Right forelimb (tissue), 1 donor: ENCODE measurements around the gene TMCC1.
A peak's percentile ranks its signal among the peaks of the same experiment; 100 is the strongest.

Experiments
- DNase-seq: peaks from one replicate; pipeline ENCODE4 v3.0.0-alpha.2; 2018

TMCC1 gene

DNA sequence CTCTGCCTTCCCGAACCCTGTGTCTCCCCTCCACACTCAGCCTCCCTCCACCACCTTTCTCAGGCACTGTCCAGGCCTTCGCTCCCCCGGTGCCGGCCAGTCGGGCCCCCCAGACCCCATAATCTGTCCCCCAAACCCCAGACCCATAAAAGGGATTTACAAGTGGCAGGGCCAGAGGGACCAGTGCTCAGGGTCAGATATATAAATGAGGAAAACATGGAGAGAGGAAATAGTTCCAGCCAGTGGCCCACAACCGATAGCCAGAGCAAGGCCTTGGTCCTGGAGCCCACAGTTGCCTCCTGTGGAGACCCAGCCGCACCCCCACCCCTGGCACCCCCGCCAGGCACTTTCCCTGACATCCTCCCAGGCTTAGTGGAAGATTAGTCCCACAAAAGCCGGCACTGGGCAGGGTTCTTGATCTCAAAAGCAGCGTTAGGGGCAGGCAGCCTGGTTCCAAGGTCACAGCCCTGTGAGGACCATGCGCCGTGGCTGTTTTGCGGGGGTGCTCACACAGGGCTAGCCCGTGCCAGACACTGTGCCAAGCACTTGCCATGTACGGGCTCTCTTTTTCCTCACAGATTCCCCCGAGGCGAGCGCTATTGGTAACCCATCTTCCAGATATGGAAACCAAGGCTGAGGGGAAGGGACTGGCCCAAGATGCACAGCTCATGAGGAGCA lies 286.0 kb downstream of the TMCC1 start:
- no peak for DNase-seq

- DNase-seq: peak; percentile 83
These were observed 286.7 kb downstream of the TMCC1 start, which contains the start of gene PLXND1 for GRCh38 chr3:129606636-129607390. PLXND1 (minus strand) TSS chr3:129606676; CDS start chr3:129606639, 37 bp downstream.

DNA sequence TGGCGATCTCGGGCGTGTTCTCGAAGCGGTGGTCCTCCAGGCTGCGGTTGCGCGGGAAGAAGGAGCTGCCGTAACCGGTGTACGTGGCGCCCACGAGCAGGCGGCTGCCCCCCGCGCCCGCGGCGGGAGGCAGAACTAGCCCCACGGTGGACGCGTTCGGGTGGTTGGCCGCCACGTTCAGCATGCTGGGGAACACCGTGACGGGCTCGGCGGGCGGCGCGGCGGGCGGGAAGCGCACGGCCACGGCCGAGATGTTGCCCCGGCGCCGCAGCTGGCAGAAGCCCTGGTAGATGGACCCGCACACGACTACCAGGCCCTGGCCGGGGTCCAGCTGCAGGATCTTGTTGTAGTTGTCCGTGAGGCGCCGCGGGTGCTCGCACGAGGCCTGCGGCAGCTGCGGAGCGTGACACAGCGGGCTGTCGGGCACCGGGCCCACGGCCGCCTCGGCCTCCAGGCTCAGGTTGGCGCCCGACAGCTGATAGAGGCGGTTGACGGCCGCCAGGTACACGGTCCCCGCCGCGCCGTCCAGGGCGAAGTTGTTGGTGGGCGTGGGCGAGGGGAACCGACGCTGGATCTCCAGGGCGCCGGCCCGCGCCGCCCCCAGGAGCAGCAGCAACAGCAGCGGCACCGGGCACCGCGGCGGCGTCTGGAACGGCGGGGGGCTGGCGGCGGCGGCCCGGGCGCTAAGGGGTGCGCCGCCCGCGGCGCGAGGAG lies 287.4 kb downstream of the TMCC1 start:
- no peak for DNase-seq

- DNase-seq: peak; percentile 77
These were observed 288.1 kb downstream of the TMCC1 start for GRCh38 chr3:129605203-129605921.

DNA sequence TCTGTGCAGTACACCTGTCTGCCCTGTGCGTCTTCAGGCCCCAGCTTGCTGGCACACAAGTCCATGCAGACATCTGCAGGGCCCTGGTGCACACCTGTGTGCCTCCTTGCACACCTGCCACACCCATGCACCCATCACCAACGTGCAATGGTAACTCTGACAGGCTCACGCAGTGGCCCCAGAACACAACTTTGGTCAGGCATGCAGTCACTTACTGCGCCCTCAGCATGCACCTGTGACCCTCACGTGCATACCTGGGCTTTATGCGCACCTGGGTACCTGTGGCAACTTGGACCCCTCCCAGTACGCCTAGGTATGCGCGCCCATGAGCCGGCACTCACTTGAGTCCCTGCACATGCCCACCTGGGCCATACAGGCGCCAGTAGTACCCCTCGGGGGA lies 288.7 kb downstream of the TMCC1 start:
- DNase-seq: no peak

DNA sequence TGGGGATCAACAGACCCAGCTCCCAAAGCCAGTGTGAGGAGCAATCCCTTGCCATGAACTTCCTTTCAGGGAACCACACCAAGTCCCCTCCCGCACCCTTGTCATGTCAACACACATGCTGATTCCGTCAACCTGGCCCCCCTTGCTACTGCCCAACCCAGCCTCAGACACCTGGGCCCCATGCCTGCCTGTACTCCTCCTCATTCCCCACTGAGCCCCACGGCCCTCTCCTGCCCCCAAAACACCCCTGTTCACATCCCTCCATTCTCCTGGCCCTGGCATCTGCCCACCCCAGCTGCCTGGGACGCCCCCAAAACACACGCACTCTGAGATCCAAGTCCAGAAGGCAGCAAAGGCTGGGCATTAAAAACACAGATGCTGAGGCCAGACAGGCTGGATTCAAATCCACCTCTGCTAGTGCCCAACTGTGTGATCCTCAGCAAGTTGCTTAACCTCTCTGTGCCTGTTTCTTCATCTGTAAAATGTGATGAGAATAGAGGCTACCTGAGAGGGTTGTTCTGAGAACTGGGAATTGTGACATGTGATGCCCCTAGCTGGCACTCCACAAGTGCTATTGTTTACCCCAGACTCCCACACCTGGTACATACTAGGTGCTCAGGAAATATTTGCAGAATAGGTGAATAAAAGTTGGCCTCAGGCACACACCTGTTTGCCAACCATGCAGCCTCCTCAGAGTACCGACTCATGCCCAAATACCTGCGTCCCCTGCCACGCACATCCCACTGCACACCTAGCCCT lies 289.3 kb downstream of the TMCC1 start:
- no peak for DNase-seq

DNA sequence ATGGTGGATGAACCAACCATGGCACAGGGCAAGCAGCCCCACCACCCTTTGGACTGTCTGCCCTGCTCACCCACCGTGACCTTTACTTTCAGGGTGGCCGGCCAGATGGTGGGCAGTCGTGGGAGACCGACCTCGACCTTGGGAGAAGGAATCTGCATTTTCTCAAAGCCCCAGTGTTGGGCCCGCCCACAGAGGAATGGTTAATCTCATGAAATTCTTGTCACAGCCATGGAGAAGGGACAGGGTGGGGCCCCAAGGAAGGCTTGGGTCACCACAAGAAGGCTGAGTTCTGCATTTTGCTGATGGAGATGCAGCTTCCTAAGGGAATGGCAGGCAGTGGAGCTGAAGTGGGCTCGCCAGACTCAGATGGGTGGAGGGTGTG lies 290.0 kb downstream of the TMCC1 start:
- no peak for DNase-seq

DNA sequence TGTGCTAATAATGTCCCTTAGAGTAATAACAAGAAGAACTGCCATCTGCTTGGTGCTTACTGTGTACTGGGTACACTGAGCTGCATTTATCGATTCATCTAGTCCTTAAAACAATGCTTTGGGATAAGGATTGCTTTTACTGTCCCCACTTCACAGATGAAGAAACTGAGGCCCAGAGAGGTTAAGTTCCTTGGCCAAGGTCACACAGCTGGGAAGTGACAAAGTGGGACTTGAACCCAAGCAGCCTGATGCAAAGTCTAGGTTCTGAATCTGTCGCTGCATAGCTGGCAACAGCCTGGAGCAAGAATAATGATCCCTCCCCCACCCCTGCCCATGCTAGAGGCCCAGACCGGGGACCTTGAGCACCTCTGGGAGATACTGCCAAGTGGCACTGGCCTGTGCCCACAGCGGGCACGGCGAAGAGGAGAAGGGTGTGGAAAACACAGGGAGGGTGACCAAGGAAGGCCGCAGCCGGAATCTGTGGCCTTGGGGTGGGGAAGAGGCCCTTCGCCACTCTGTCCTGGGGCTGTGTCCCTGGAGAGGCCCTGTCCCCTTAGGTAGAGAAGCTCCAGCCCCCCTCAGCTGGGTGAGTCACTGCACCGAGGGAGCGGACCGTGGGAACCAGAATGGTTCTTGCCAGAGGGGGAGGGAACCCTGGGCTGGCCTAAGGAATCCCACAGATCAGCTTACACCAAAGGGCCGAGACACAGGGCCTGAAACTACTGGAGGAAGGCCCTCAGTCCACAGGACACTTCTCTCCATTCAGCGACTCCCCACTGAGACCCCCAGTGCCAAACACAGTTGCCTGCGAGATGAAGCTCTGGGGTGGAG lies 290.6 kb downstream of the TMCC1 start:
- DNase-seq: no peak

GRCh38 chr3:129602309-129602708 lies 291.2 kb downstream of the TMCC1 start:
- no peak for DNase-seq

GRCh38 chr3:129601713-129602112 lies 291.8 kb downstream of the TMCC1 start:
- DNase-seq: no peak

- DNase-seq: no peak
These were observed 293.2 kb downstream of the TMCC1 start for GRCh38 chr3:129600348-129600747.

GRCh38 chr3:129599607-129600006 lies 293.9 kb downstream of the TMCC1 start:
- no peak for DNase-seq

DNA sequence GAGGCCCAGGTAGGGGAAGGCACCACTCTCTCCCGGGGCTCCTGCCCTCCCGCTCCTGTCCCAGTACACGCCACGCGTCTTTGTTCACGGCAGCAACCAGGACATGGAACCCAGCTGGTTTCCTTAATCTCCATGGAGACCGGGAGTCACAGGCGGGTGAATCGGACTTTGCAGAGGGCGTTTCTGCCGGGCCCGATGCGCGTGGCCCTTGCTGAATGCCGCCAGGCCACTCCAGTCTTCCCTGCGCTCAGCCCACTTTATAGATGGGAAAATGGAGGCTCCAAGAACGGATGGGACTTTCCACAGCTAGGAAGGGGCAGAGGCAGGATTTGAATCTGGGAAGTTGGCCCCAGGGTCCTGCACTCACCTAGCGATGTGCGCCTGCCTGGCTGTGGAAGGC lies 294.4 kb downstream of the TMCC1 start:
- no peak for DNase-seq

DNA sequence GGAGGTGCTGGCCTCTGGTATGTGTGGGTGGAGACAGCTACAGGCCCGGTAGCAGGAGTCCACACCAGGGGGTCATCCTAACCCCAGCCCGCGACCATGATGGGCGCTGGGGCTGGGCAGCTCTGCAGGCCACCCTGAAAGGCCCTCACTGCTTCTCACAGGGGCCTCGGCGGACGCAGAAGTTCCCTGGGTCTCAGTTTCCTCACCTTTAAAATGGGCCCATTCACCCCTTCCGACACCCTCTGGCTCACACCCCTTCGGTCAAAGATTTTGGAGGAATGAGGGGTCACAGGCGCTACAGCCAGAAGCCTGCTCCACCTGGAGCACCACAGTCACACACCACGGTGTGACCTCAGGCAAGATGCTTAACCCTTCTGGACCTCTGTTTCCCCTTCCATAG lies 295.0 kb downstream of the TMCC1 start:
- DNase-seq: no peak

- DNase-seq: no peak
These were observed 295.5 kb downstream of the TMCC1 start for GRCh38 chr3:129598000-129598381.
